ENCODE data around the gene NSMF. TPM values are rescaled to one million over a fixed set of nuclear protein-coding genes. Genes with fewer than 3 reads are reported as not detected.

NSMF gene
- total and polyA plus RNA-seq, 2 of the 8 experiments (the other 6 are each of a cell fraction or from before 2014, with no cell fraction given): 56.7 to 65.1 TPM

DNA sequence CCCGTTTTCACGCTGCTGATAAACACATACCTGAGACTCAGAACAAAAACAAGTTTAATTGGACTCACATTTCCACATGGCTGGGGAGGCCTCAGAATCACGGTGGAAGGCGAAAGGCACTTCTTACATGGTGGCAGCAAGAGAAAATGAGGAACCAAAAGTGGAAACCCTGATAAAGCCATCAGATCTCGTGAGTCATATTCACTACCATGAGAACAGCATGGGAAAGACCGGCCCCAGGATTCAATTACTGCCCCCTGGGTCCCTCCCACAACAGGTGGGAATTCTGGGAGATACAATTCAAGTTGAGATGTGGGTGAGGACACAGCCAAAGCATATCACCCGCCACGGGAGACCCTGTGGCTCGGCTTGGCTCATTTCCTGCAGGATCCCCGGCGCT lies 56.4 kb downstream of the NSMF start (continued):
- TF ChIP-seq, protein P1, sequence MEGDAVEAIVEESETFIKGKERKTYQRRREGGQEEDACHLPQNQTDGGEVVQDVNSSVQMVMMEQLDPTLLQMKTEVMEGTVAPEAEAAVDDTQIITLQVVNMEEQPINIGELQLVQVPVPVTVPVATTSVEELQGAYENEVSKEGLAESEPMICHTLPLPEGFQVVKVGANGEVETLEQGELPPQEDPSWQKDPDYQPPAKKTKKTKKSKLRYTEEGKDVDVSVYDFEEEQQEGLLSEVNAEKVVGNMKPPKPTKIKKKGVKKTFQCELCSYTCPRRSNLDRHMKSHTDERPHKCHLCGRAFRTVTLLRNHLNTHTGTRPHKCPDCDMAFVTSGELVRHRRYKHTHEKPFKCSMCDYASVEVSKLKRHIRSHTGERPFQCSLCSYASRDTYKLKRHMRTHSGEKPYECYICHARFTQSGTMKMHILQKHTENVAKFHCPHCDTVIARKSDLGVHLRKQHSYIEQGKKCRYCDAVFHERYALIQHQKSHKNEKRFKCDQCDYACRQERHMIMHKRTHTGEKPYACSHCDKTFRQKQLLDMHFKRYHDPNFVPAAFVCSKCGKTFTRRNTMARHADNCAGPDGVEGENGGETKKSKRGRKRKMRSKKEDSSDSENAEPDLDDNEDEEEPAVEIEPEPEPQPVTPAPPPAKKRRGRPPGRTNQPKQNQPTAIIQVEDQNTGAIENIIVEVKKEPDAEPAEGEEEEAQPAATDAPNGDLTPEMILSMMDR (IDR thresholded peaks at IDR 0.05; ENCODE audit: control extremely low read depth in 1 of 3, insufficient read depth in 1 of 3, low read depth in 1 of 3, low read length in 3 of 3): no peak
- TF ChIP-seq, protein P2, sequence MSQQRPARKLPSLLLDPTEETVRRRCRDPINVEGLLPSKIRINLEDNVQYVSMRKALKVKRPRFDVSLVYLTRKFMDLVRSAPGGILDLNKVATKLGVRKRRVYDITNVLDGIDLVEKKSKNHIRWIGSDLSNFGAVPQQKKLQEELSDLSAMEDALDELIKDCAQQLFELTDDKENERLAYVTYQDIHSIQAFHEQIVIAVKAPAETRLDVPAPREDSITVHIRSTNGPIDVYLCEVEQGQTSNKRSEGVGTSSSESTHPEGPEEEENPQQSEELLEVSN (IDR thresholded peaks at IDR 0.05): no peak
- TF ChIP-seq POU5F1 (IDR thresholded peaks at IDR 0.05; ENCODE audit: low read depth, low read length): no peak

All from H1 (cell line).